Right lobe of liver (tissue), 6 donors: ENCODE measurements around the gene PRLHR. TPM values are rescaled to one million over a fixed set of nuclear protein-coding genes. Genes with fewer than 3 reads are reported as not detected.

ENCODE experiments used
- ATAC-seq, 4 donors: fragments of 200-7000 bp; cut with Tn5 transposase; one replicate each; pipeline ENCODE4 v1.9.1; 2020; ENCODE audit warnings: mild to moderate bottlenecking in 4 of 4, moderate library complexity in 4 of 4
- DNase-seq, 3 donors: peaks; one replicate each; pipeline ENCODE4 v3.0.0-alpha.2; 2020
- H3K27ac ChIP-seq, 3 donors: fragments of 200-600 bp; one replicate each; pipeline ENCODE4 v1.8.0; 2022
- H3K27me3 ChIP-seq, 2 donors: fragments of 200-600 bp; one replicate each; pipeline ENCODE4 v1.8.0; 2022
- H3K36me3 ChIP-seq, 4 donors: fragments of 200-600 bp; sonication (generic) in 1 of 4; one replicate each; pipeline versions ENCODE4 v1.5.1 to v1.8.0; 2017 to 2022; ENCODE audit warnings: control low read depth in 1 of 4
- H3K4me1 ChIP-seq, 4 donors: fragments of 200-600 bp; sonication (generic) in 1 of 4; one replicate each; pipeline versions ENCODE4 v1.5.1 to v1.8.0; 2017 to 2022; ENCODE audit warnings: control low read depth in 1 of 4
- H3K4me3 ChIP-seq, 3 donors: fragments of 200-600 bp; one replicate each; pipeline ENCODE4 v1.8.0; 2022
- H3K9me3 ChIP-seq, 4 donors: fragments of 200-600 bp; sonication (generic) in 1 of 4; one replicate each; pipeline versions ENCODE4 v1.5.1 to v1.8.0; 2017 to 2022; ENCODE audit warnings: control low read depth in 1 of 4
- CTCF ChIP-seq, 4 donors: fragments of 200-600 bp in 3 of 4; fragments of 450-650 bp in 1 of 4; IDR thresholded peaks; one replicate each; pipeline versions ENCODE4 v1.5.1 to v1.8.0; 2016 to 2022; ENCODE audit warnings: antibody characterized with exemption in 4 of 4, mild to moderate bottlenecking in 2 of 4
- POLR2A ChIP-seq: fragments of 450-650 bp; IDR thresholded peaks from one replicate; pipeline ENCODE4 v1.6.1; 2017; ENCODE audit warnings: antibody characterized with exemption, mild to moderate bottlenecking
- WGBS: methylation state at CpG from one replicate; pipeline ENCODE4 v1.1.6; 2018; ENCODE audit warnings: low coverage, low lambda C conversion rate; ENCODE audit not compliant: insufficient coverage; ENCODE audit errors: missing lambda C conversion rate; 5-methylcytosine and 5-hydroxymethylcytosine counted together
- intact Hi-C, 2 donors: fragments of 100-400 bp; cut with DNase I; formaldehyde crosslinking; loops; one replicate each; pipeline versions ENCODE4 v1.11.2 to v1.14.1; 2022
- total RNA-seq, 6 experiments: library from RNA; depleted of rRNA in 2 of 6; stranded (reverse); fragments of >200 nt in 2 of 6; fragmentation: NEBNext Ultra II Directional in 3 of 6; extraction: Animal tissue kit (Norgen Biotek cat#: 25700) in 3 of 6; gene quantifications; one replicate each; pipeline versions ENCODE4 v1.1.0 to v1.2.4, GENCODE V29; 2016 to 2023
- donor health status: DM: no; HTN: yes; CAD: no.
- donor health status: DM: no; HTN: no; CAD: no.
- donor health status: DM: no; HTN: no; CAD: no.
- donor health status: DM: no; HTN: yes; CAD: no.
- donor health status: DM: no; HTN: yes; CAD: no.

The PRLHR gene
- total RNA-seq, 6 experiments from 2014 or later: not detected

GRCh38 chr10:118581340-118581739 lies 14.1 kb downstream of the PRLHR start:
- Histone ChIP-seq H3K27me3 (no peaks in the 10 kb centered on the region), H3K4me1 (no peaks in the 10 kb centered on the region), H3K27ac (no peak overlapping the region), H3K4me3 (no peak overlapping the region), H3K36me3 (no peaks in the 10 kb centered on the region), H3K9me3 (no peaks in the 10 kb centered on the region)
- DNase-seq (no peak), ATAC-seq (peak; percentile 46 to 98 (median 56))
- intact Hi-C loops: no loop called here
- no peak for TF ChIP-seq CTCF (IDR thresholded peaks at IDR 0.05)
- TF ChIP-seq POLR2A: no peak
- 24% methylated on average over 2 of the region's 4 CpGs for WGBS

GRCh38 chr10:118580702-118581101 lies 14.7 kb downstream of the PRLHR start:
- H3K9me3 ChIP-seq: no peaks in the 10 kb centered on the region
- H3K36me3 ChIP-seq: no peaks in the 10 kb centered on the region
- DNase-seq: no peak
- no peak overlapping the region for H3K27ac ChIP-seq
- no peaks in the 10 kb centered on the region for H3K4me1 ChIP-seq
- H3K27me3 ChIP-seq: no peaks in the 10 kb centered on the region
- intact Hi-C loops: no loop called here
- WGBS: 28% methylated on average over 4 of the region's 8 CpGs
- TF ChIP-seq POLR2A (no peak), CTCF (IDR thresholded peaks at IDR 0.05) (no peak)
- no peak overlapping the region for H3K4me3 ChIP-seq
- no peak for ATAC-seq

- no peaks in the 10 kb centered on the region for H3K4me1 ChIP-seq
- no peak overlapping the region for H3K4me3 ChIP-seq
- no peaks in the 10 kb centered on the region for H3K27me3 ChIP-seq
- H3K27ac ChIP-seq: no peak overlapping the region
- intact Hi-C loops: loop anchor here in 1 of 2 donors (10.0 kb wide), 1 partner anchor 141 kb away; no protein-coding TSS in a partner anchor
- ATAC-seq (no peak), DNase-seq (no peak)
- H3K36me3 ChIP-seq: no peaks in the 10 kb centered on the region
- no peaks in the 10 kb centered on the region for H3K9me3 ChIP-seq
- TF ChIP-seq CTCF (IDR thresholded peaks at IDR 0.05): no peak
- no peak for TF ChIP-seq POLR2A
Observed at GRCh38 chr10:118573512-118573911, 21.9 kb downstream of the PRLHR start.

- no peak for DNase-seq
- Histone ChIP-seq H3K4me1 (no peaks in the 10 kb centered on the region), H3K36me3 (no peaks in the 10 kb centered on the region), H3K27ac (no peak overlapping the region), H3K4me3 (no peak overlapping the region), H3K27me3 (no peaks in the 10 kb centered on the region), H3K9me3 (no peaks in the 10 kb centered on the region)
- no peak for ATAC-seq
- WGBS: 58% methylated on average over 6 of the region's 11 CpGs
- intact Hi-C loops: loop anchor here in 1 of 2 donors (10.0 kb wide), 1 partner anchor 142 kb away; no protein-coding TSS in a partner anchor
- TF ChIP-seq POLR2A: no peak
- no peak for TF ChIP-seq CTCF (IDR thresholded peaks at IDR 0.05)
Observed at GRCh38 chr10:118572256-118573041, 23.0 kb downstream of the PRLHR start.
